Stimulated activated CD4-positive, alpha-beta T cell treated with anti-CD3 and anti-CD28 coated beads, TNF-alpha, amount 100 ng/mL, for 48 hours (primary cell): ENCODE data around the gene SAMD15.
"Not testable (repeated sequence)": the region's sequence is repeated elsewhere in the genome, so short reads cannot be mapped to it uniquely, and the experiment has no call there.

Source experiments
- DNase-seq, 3 donors: peaks; one replicate each; pipeline ENCODE4 v3.0.0-alpha.2; 2020; ENCODE audit warnings: low read depth in 3 of 3

The SAMD15 gene

DNA sequence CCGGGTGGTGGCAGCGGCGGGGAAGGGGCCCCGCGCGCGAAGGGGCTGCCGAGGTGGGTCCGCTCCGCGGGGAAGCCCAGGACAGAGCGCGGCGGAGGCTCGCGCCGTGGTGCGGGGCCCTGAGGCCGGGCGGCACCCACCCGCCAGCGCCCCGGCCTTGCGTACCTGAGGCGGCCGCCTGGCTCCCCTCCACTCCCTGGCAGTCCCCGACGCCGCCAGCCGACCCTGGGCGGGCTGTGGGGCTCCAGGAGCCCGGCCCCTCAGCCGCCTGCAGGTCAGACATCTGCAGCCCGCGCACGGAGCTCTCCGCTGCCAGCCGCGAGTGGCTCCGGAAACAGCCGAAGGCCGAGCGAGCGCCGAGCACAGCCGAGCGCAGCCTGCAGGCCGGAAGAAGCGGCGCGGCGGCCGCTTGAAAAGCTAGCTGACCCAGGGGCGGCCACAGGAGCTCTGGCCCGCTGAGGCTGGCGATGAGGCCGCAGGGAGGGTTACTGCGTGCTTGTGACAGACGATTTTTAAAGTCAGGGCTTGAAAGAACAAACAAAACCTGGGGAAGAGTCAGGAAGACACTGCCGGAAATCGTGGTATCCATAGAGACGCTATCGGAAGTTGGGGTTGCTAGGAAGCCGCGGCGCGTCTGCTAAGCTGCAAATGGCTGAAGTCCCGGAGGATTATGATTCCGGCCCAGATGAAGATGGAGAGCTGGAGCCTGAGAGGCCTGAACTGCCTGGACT lies at the start of gene SAMD15, which contains the start of gene TMED8:
TSS of gene SAMD15 (plus strand) at position 609 of the 731 bp plus-strand sequence. CDS start at position 649, 40 bp downstream.
TSS of gene TMED8 (minus strand) at position 324 of the 731 bp plus-strand sequence. CDS start at position 283, 41 bp downstream.
- peak; percentile 61 to 74 (median 68) for DNase-seq

DNA sequence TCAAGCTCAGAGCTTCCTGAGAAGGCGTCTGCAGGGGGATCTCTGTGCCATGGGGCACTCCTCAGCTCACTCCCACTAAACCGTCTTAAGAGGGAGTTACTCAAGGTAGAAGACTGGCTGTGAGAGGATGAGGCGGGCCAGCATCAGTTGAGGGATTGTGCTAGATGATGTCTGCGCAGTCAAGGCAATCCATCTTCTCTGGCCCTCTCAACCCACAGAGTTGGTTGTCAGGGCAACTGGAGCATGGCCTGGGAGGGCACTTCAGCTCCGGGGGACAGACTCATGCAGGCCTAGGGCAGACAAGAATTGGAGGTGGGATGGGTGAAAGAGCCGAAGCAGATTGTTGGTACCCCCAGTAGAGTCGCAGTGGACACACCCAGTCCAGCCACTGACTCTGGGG lies 47.3 kb upstream of the SAMD15 start:
- DNase-seq = no peak

DNA sequence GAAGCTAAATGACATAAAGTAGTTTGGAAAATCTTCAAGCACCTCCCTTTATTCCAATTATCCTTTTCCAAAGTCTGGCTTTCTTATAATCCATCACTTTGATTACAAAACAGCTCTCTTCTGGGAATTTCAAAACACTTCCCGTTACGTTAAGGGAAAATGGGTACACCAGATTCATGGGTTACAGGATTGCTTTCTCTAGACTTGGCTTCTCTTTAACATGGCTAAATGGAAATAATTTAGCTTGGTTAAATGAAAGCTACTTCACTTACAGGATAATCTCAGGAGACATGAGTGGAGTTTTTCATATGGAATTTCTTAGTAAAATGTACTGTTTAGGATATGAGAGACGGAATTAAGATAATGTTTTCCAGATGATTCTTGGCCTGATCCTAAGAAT lies 41.6 kb upstream of the SAMD15 start:
- no peak for DNase-seq

DNA sequence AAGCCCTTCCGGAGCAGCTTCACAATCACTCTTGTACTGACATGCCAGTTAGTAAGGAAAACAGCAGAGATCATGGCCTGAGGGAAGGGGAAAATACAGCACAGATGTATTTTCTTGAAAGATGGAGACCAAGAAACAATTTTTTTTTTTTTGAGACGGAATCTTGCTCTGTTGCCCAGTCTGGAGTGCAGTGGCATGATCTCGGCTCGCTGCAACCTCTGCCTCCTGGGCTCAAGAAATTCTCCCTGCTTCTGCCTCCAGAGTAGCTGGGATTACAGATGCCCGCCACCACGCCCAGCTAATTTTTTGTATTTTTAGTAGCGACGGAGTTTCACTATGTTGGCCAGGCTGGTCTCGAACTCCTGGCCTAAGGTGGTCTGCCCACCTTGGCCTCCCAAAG lies 39.9 kb upstream of the SAMD15 start:
- not testable (repeated sequence) for DNase-seq

DNA sequence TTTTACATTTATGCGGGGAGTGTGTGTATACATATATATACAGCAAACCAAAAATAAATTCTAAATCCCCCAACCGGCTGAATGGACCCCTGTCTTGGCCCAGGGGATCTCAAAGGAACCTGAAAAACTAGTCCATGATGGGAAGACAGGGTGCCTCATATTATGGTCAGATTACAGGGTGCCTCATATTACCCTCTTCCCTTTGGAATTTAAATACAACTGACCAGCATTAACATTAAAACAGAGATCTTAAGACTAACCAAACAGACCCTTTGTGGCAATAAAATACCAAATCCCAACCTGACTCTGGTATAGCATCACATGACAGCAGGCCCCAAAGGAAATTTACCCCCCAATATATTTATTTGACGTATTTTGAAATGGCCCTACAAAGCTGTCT lies 39.3 kb upstream of the SAMD15 start:
- DNase-seq = no peak

DNA sequence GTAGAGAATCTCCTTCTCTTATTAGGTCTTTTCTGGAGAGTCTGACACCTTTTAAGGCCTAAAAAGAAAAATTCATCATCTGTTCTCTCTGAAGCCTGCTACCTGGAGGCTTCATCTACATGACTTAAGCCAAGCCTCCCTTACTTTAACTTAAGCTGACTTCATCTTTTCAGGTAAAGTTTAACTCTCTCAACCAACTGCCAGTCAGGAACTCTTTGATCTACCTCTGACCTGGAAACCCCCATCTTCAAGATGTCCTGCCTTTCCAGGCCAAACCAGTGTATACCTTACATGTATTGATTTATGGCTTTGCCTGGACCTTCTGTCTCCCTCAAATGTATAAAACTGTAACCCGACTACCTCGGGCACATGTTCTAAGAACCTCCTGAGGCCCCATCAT lies 38.9 kb upstream of the SAMD15 start:
- DNase-seq = no peak

DNA sequence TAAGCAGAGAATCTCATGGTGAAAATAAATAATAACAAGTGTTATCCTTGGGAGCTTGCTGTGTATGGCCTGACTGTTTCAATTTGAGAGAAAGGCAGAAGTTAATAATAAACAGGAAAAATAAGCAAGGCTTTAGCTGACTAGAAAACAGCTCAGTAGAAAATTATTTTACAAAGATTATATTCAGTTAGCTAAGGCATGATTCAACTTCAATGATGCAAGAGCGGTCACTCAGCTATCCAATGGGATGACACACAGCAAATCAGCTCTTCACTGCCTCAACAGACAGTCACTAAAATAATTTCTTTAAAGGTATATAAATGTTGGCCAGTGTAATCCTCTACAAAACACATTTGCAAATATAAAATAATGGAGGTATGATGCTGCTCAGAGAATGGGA lies 37.8 kb upstream of the SAMD15 start:
- no peak for DNase-seq

DNA sequence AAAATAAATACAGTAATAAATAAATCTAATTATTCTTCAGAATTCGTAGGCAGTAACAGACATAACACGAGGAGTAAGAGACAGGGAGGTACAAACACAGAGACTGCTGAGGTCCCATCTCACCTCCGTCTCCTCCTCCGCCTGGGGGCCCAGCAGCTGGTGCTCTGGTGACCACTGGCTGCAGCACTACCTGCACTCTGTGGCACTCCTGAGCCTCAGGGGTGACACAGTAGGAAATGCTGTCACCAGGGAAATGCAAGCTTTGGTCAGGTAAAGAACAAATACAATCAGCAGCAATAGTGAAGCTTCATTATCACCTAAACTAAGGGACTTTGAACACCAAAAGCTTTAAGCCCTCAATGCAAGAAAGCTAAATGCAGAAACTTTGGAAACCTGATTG lies 36.8 kb upstream of the SAMD15 start:
- DNase-seq = no peak

DNA sequence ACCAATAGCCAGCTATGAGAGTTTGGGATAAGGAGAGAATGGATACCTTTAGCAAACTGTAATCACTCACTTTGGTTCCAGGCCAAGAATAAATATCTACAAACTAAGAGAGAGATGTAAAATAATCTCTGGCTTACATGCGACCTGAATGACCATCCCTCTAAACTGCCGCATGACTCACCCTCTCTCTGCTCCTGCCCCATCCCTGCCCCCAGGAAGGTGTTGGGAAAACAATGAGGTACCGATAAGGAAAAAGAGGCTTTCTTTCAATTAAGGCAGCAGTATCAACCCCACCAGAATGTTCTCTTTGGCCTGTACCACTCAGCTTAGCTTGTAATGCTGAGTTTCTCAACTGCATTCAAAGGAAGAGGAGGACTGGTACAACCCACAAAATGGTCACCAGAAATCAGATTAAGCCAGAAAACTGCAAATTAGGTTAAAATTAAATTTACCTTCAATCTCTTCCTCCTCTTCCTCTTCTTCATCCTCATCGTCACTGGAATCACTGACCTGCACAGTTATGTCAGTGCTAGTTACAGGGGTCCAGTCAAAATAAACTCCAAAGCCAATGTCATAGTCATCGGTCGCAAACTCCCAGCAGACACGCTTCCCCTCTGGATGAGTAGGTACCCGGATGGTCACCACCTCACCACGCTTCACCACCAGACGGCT lies 34.3 kb upstream of the SAMD15 start:
- DNase-seq = no peak

DNA sequence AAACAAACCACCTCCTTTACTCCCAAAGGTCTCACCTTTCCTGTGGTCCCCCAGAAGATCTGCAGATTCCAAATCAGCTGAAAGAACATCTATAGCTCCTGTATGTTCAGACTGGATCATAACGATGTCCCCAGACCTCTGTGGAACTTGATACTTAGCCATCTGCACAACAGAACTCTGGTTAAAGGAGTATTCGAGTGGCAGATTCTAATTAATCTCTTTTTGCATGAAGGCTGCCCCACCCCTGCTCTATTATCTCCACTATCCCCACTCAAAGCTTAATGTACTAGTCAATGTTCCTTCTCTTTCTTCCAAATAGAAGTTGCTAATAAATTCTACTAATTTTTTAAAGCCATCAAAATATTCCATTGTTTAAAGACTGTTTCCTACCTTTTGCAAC lies 33.5 kb upstream of the SAMD15 start:
- no peak for DNase-seq

DNA sequence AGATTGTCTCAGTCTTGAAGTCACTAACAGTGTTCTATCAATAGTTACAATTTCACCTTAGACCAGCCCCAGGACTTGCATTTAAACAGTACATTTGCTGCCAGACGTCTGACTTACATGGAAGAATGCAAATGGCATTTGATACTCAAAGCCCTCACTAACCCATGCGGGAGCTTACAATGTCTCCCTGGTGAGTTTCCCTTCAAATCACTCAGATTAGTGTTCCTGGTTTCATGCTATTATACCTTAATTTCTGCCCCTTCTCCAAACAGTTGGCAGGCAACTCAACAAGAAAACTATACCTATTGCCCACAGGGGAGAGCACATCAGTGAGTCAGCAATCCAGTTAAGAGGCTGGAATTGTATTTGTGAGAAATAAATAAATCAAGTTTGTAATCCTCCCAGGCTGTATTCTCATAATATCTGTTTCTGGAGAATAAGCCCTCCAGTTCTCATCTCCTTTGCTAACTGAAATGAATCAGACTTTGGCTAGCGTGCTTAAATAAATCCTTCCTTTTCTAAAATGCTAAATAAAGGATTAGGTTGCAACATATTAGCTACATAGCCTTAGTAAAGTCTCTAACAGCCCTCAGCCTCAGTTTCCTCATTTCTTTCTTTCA lies 32.7 kb upstream of the SAMD15 start:
- DNase-seq = no peak

DNA sequence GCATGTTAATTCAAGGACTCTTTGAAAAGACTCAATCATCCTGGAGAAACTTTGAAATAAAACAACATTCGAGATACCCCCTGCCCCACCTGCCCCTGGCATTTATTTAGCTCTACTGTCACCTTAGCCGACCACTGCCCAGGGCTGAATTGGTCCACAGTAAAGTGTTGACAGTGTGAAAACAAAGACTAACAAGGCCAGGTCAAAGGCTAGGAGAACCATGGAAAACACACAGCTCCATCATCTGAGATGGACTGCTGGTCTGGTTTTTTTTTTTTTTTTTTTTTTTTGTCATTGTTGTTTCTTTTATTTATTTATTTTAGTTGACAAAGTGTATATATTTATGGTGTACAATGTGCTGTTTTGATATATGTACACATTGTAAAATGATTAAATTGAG lies 30.7 kb upstream of the SAMD15 start:
- DNase-seq = no peak

DNA sequence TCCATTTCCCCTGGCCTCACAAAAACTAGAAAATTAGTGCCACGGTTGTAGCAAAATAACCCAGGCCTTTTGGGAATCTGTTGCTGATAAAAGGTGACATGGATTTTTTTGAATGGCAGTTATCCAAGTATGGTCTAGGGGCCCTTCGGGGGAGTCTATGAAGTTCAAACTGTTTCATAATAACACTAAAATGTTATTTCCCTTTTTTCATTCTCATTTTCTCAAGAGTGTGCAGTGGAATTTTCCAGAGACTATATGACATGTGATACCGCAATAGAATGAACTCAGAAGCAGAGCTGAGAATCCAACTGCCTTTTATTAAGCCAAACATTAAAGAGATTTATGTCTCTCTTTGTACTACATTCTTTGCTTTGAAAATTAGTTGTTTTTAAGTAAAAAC lies 29.4 kb upstream of the SAMD15 start:
- DNase-seq = no peak

DNA sequence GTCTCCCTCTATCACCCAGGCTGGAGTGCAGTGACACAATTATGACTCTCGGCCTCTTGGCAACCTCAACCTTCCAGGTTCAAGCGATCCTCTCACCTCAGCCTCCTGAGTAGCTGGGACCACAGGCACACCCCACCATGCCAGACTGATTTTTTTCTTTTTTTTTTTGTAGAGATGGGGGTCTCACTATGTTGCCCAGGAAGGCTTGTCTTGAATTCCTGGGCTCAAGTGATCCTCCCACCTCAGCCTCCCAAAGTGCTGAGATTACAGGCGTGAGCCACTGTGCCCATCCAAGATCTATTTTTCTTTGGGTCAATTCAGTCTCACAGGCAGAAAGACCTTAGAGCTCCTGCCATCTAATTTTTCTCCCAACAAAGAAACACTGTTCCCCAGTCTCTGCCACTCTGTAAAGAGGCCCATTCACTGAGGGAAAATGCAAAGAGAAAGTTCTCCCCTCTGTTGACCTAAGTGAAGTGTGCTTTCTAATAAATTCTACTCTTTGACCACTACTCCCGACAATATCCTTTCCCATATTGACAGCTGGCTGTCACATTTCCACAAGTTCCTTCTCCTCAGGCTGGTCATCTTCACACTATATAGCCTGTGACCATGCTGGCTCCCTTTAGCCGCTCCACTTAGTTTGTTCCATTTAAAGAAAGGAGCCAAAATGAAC lies 23.6 kb upstream of the SAMD15 start:
- no peak for DNase-seq

DNA sequence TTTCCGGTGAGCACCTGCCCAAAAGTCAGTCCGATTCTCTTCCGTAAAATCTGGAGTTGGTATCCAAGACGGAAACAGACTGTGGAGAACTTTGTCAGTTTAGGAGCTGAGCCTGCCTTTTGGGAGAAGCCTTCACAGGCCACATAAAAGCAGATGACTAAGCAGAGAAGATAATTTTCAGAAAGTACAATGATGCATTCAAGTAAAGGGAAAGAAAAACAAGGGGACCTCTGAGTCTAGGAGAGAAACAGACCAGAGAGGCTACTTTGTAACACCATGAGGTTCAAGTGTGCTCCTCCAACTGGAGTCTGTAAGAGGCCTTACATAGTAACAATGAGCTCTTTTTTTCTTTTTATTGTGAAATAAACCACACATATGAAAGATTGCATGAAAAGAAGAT lies 21.4 kb upstream of the SAMD15 start:
- DNase-seq = no peak

DNA sequence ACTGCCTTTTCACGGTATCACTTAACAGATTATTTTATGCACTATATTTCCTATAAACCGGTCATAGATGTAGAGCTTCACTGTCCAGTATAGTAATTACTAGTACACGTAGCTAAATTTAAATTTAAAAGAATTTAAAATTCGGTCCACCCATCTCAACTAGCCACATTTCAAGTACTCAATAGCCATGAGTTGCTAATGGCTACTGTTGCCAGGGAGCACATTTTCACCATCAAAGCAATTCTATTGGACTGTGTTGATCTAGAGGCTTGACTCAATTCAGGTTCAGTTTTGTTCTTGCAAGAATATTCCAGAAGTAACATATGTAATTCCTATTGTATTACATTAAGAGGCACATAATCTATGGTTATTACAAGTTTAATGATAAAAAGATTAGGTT lies 20.3 kb upstream of the SAMD15 start:
- DNase-seq = no peak

DNA sequence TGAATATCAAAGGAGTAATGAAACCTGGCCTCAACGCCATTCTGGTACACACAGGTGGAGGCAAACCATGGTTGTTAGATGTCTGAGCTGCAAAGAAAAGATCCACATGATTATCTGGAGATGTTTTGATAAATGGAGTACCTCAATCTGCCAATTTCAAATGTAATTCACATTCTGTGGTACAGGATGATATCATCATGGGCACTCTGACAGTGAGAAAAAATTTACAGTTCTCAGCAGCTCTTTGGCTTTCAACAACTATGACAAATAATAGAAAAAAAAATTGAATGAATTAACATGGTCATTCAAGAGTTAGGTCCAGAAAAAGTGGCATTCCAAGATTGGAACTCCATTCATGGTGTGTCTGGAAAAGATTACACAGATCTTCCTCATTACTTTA lies 17.6 kb upstream of the SAMD15 start:
- no peak for DNase-seq

DNA sequence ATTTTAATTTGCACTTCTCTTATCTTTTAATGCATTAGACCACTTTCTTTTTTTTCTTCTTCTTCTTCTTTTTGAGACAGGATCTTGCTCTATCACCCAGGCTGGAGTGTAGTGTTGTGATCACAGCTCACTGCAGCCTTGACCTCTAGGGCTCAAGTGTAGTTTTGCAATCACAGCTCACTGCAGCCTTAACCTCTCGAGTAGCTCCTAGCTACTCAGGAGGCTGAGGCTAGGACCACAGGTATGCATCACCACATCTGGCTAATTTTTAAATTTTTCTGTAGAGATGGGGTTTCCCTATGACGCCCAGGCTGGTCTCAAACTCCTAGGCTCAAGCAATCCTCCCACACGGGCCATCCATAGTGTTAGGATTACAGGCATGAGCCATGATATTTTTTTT lies 13.0 kb upstream of the SAMD15 start:
- no peak for DNase-seq

DNA sequence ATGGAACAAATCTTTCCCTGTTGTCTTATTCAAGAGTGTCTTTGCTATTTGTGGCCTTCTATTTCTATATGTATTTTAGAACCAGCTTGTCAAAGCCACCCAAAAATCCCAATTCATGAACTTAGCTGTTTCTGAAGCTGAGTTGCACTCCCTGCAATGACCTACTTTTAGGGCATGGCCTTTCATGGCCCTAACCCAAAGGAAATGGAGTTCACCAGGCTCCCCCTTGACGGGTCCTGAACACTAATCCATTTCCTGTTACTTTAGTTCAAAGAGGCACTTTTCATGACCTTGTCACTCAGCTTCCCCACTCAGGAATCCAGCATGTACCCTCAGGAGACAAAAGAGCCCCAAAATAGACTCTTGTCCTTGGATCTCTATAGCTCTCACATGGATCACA lies 7.9 kb upstream of the SAMD15 start:
- DNase-seq = no peak

DNA sequence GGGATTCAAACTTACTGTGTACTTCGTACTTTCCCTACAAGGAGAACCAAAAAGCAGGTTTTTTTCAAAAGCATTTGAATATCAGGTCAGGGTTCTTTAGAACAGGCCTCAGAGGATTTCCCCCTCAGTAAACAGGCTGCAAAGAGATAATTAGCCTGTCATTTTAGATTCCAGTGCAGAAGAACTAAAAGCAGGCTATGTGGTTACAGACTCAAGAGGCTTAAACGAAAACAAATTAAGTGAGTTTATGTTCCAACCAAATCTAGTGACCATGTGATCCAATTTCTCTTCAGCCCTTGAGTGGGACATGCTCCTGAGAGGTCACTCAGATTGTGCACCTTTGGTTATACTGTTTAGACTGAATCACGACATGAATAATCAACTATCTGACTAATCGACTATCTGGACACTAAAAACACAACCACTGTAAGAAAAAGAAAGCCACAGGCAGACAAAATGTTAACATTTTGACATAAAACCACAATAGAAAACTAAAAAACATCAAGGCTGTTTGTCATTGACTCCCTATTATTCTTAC lies 4.8 kb upstream of the SAMD15 start:
- DNase-seq = no peak

DNA sequence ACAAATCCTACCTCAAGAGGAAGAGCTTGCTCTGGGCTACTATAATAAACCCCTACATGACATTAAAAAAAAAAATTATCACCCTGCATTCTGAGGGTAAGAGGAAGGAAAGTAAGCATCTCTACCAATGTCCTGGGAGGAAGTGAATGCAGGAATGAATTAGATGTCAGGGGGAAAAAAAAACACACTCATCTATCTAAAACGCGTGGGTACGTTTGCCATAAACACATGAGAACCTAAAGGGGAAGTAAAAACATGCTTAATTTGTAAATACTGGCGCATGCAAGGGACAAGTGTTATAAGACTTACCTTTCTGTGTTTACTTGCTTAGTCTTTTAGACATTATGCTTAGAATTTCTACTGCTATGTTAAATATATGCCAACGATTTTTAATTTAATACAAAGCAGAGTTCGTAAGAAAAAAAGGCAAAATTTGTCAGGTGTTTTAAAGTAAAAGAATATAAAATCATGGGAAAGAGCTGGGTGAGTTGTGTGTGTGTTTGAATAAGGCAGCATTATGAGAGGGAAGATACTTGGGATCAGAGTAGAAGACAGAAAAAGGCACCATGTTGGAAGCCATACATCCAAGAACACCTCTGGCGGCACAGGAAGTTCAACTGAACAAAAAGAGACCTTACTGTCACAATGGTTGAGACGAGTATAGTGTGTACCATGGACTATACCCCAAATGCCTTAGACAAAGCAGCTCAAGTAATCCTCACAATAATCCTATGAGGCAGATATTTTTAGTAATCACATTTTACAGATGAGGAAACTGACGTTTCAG lies 1.8 kb upstream of the SAMD15 start:
- no peak for DNase-seq
